GM23338 (cell line): ENCODE data around the gene MT1A.

ENCODE experiments used
- EZH2 ChIP-seq: fragments of 200-600 bp; sonication (generic); IDR thresholded peaks from one replicate; pipeline ENCODE4 v1.8.0; 2017; ENCODE audit warnings: antibody characterized with exemption, mild to moderate bottlenecking, low read depth; ENCODE audit not compliant: unreplicated experiment
- EZH2phosphoT487 ChIP-seq: fragments of 200-600 bp; sonication (generic); IDR thresholded peaks from one replicate; pipeline ENCODE4 v1.8.1; 2018; ENCODE audit warnings: antibody characterized with exemption; ENCODE audit not compliant: unreplicated experiment
- TF ChIP-seq, protein P1 (sequence below), 2 experiments: fragments of 200-600 bp in 1 of 2; sonication (generic) in 1 of 2; conservative IDR thresholded peaks; 2 replicates each; pipeline versions ENCODE4 v1.5.1 to v1.6.1; 2016 to 2017; ENCODE audit warnings: antibody characterized with exemption in 2 of 2, low read depth in 2 of 2, mild to moderate bottlenecking in 2 of 2, moderate library complexity in 1 of 2
- TF ChIP-seq, protein P2 (sequence below): IDR thresholded peaks from one replicate; pipeline ENCODE4 v1.6.1; 2018; ENCODE audit warnings: antibody characterized with exemption; ENCODE audit not compliant: unreplicated experiment

DNA sequence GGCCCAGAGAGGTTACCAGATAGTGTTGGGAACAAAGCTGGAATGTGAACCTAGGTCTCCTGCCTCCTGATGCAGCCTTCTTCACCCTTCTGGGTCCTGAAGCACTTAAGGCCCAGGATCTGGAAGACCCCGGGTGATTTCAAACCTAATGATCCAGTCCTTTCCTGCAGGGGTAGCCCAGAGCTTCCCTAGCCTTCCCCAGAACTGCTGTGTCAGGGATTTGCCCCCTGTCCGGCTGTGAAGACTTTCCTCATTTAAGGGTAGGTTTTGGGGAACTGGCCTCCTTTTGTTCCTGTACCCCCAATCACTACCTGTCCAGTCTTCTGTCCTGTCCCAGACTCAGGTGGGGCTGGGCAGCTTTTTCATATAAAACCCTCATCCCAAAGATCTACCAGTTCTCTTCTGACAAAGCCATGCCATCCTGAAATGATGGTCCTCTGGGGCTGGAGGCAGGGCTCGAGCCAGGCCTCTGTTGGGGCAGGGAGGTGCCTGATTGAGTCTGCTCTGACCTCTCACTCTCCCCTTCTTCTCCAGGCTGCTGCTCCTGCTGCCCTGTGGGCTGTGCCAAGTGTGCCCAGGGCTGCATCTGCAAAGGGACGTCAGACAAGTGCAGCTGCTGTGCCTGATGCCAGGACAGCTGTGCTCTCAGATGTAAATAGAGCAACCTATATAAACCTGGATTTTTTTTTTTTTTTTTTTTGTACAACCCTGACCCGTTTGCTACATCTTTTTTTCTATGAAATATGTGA is 45.1 kb downstream of the MT1A start:
- TF ChIP-seq EZH2 (no peak), EZH2phosphoT487 (no peak)
- TF ChIP-seq, protein P1, sequence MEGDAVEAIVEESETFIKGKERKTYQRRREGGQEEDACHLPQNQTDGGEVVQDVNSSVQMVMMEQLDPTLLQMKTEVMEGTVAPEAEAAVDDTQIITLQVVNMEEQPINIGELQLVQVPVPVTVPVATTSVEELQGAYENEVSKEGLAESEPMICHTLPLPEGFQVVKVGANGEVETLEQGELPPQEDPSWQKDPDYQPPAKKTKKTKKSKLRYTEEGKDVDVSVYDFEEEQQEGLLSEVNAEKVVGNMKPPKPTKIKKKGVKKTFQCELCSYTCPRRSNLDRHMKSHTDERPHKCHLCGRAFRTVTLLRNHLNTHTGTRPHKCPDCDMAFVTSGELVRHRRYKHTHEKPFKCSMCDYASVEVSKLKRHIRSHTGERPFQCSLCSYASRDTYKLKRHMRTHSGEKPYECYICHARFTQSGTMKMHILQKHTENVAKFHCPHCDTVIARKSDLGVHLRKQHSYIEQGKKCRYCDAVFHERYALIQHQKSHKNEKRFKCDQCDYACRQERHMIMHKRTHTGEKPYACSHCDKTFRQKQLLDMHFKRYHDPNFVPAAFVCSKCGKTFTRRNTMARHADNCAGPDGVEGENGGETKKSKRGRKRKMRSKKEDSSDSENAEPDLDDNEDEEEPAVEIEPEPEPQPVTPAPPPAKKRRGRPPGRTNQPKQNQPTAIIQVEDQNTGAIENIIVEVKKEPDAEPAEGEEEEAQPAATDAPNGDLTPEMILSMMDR (conservative IDR thresholded peaks at IDR 0.05; ENCODE audit: low read depth in 2 of 2) = no peak
- TF ChIP-seq, protein P2, sequence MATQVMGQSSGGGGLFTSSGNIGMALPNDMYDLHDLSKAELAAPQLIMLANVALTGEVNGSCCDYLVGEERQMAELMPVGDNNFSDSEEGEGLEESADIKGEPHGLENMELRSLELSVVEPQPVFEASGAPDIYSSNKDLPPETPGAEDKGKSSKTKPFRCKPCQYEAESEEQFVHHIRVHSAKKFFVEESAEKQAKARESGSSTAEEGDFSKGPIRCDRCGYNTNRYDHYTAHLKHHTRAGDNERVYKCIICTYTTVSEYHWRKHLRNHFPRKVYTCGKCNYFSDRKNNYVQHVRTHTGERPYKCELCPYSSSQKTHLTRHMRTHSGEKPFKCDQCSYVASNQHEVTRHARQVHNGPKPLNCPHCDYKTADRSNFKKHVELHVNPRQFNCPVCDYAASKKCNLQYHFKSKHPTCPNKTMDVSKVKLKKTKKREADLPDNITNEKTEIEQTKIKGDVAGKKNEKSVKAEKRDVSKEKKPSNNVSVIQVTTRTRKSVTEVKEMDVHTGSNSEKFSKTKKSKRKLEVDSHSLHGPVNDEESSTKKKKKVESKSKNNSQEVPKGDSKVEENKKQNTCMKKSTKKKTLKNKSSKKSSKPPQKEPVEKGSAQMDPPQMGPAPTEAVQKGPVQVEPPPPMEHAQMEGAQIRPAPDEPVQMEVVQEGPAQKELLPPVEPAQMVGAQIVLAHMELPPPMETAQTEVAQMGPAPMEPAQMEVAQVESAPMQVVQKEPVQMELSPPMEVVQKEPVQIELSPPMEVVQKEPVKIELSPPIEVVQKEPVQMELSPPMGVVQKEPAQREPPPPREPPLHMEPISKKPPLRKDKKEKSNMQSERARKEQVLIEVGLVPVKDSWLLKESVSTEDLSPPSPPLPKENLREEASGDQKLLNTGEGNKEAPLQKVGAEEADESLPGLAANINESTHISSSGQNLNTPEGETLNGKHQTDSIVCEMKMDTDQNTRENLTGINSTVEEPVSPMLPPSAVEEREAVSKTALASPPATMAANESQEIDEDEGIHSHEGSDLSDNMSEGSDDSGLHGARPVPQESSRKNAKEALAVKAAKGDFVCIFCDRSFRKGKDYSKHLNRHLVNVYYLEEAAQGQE = no peak
